GM21360 (cell line): ENCODE results near the gene TBC1D3I.
"Not testable (repeated sequence)": the region's sequence is repeated elsewhere in the genome, so short reads cannot be mapped to it uniquely, and the experiment has no call there.

Experiments
- ATAC-seq: cut with Tn5 transposase; IDR thresholded peaks from one replicate; pipeline ENCODE4 v1.9.1; 2021; ENCODE audit warnings: mild to moderate bottlenecking, moderate library complexity; ENCODE audit not compliant: unreplicated experiment

TBC1D3I gene

DNA sequence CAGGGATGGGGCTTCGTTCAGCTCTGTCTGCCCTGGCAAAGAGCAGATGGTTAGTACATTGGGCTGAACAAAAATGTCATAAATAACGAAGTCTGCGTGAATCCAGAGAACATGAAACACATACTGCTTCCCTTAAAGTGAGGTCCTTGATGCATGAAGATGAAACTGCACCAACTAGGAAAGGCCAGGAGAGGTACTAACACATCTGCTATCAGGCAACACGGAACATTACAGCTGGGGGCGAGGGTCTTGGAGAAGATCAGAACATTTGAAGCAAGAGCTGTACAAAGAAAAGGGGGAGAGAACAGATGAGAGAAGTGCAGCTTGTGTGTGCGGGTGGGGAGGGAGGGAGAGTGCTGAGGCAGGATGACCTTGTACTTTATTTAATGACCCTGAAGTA is 57.0 kb downstream of the TBC1D3I start:
- ATAC-seq, result not testable (repeated sequence)

DNA sequence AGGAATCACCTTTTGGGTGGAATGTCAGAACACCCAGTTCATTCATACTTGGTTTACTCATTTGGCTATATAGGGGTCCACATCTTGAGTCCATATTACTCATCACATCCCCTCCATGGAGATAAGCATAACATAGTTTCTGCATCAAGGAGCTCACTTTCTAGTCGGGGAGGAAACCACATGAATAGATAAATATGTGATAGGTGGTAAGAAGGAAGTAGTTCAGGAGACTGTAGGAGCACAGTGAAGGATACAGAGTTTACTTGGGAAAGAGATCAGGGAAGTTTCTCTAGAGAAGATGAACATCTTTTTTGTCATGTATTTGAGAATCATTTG is 57.9 kb downstream of the TBC1D3I start:
- not testable (repeated sequence) for ATAC-seq

DNA sequence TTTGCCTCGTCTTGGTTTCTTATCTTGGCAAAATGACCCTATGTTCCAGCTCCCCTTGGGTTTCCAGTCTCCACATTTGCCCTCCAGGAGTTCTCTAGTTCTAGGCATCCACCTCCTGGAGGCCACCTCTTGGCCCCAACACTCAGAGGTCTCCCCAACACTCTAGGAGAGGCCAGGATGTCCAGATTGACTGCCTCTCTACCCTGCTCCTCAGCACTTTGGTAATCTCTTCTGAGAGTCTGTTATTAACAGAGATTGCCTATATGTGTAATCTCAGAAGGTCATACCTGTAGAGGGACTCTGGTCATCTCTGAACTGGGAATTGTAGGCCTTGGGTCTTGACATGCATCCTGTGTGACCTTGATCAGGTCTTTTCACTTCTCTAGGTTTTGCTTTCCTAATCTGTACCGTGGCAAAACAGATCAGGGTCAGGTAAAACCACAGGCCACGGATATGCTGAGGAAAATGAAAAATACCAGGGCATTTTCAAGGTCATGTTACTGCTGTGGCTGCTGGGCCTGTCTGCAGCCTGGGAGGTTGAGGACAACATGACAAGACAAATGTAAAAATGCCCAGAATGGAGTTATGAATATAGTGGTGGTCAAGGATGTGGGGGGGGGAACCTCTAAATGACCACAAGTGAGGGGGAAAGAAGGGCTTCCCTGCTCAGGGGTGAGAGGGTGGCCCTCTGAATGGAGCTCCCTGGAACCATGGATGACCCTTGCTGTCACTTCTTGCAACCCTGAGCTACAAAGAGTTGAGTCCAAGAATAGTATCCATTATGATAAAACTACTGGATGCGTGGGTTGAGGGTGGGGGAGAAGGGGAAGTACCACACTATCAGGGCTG is 58.5 kb downstream of the TBC1D3I start:
- ATAC-seq, result no peak

DNA sequence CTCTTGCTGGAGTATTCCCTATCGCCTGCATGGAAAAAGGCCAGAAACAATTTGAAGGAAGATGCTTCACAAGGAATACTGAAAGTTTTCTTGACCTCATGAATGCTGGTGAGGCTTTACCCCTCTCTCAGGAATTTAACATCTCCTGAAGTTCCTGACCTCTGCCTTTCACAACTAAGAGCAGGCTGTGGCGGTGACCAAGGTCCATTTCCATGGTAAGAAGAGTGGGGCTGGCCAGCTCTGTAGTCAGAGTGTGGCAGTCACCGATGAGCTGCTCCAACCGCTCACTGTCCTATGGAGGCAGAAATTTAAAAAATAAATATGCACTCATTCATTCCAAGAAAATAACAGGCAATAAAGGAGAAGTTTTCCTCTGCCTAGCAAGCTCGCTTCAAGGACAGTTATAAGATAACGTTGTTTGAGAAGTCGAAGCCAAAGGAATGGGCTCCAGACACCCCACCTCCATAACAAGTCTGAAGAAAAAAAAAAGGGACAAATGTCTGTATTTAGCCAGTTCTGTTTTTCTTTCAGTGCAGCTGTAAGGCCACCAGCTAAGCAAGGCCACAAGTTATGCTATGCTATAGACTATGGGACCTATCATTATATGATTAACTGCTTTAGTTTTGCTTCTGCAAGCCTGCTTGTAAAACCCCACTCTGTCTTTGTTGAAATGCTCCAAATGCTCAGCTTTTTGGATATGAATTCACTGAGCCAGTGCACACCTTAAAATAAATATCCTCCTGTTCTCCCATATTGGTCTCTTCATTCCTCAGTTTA is 59.5 kb downstream of the TBC1D3I start:
- ATAC-seq, result no peak
